ENCODE measurements around the gene PLCL1. TPM values are rescaled to one million over a fixed set of nuclear protein-coding genes. Genes with fewer than 3 reads are reported as not detected.

Gene PLCL1
- total RNA-seq, 1 donor from 2014 or later, result 96.2 TPM

DNA sequence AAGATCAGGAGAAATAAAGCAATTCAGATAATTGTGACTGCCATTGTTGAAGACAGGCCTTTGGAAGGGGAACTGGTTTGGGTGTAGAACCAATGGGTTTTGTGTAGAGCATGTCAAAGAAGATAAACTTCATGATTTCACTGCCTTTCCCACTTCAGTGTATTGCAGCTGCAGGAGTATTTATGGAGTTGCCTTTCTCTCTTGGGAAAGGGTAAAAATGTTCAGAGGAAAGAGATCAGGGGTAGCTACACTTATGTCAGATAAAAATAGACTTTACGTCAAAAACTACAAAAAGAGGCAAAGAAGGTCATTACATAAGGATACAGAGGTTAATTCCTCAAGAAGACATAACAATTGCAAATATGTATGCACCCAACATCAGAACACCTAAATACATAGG is 249.4 kb downstream of the PLCL1 start:
- intact Hi-C loops (cut with DNase I), result loop anchor here (5.0 kb wide), 1 partner anchor 76 kb away; no protein-coding TSS in a partner anchor
- ATAC-seq, result no peak
- DNase-seq (ENCODE audit: missing footprints), result no peak

DNA sequence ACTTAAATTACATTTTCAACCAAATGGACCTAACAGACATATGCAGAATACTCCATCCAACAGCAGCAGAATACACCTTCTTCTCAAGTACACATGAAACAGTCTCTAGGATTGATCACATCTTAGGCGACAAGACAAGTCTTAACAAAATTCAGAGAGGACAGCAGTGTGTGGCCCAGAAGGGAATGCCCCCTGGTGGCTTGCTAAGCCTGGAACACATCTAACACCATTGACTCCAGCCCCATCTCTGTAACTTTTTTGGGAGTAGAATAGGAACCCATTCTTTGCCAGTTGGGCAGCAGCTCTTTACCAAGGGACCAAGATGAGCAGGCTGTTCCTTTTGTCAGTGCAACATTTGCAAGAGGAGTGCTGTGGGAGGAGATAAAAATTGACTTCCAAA is 249.9 kb downstream of the PLCL1 start:
- DNase-seq (ENCODE audit: missing footprints), result no peak
- ATAC-seq, result peak; percentile 42
- intact Hi-C loops (cut with DNase I), result loop anchor here (5.0 kb wide), 1 partner anchor 77 kb away; no protein-coding TSS in a partner anchor

DNA sequence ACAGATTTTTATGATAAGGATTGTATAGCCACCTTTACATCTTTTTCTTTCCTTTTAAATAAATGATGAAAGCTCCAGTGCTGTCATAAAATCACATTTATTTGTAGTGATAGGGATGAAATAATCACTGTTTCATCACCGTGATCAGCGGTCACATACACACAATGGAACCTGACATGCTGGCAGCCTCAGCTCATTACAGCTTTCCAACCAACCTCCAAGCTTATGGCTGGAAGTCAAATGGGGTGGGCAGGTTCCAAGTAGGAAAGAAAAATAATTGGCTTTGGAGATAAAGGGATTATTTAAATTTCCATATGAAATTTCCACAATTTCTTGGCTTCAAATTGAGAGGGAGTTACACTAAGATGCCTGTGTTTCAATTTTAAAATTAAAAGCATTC is 251.3 kb downstream of the PLCL1 start:
- intact Hi-C loops (cut with DNase I), result loop anchor here (5.0 kb wide), 1 partner anchor 253 kb away; the partner anchor contains the start of gene PLCL1
- DNase-seq (ENCODE audit: missing footprints), result no peak
- ATAC-seq, result no peak

DNA sequence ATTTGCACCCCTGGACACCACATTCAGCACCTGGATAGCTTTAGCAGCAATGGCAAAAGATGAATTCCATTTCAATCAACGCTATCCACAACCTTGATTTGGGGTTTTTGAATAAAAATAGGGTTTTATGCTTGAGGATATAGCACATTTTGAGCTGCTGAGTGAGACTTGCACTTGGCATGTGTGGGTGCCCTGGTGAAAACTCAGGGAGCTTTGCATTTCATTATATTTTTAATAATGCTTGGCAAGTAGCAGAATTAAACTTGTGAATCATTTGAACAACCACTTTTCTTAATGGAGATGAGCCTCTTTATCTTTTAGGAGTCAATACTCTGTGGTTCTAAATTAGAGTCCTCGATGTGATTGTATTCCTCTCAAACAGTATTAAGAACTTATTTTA is 252.4 kb downstream of the PLCL1 start:
- no peak for ATAC-seq
- intact Hi-C loops (cut with DNase I), result loop anchor here (5.0 kb wide), 1 partner anchor 255 kb away; the partner anchor contains the start of gene PLCL1
- no peak for DNase-seq (ENCODE audit: missing footprints)

DNA sequence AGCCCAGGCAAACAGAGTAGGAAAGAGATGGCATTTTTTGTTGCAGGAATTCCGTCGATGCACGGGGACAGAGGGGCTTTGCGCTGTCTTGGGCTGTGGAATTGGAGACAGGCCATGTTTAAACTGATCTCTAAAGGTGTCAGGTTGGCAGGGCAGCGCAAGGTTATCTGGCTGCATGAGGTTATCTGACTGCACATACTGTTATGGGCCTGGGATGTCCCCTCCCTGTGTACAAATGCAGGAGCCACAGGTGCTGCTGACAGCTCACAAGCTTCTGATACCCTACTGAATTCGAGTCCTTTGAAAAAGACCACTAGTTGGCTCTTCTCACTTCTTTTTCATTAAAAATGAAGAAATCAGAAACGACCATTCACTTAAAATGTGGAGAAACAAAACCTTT is 255.4 kb downstream of the PLCL1 start:
- intact Hi-C loops (cut with DNase I), result loop anchor here (5.0 kb wide), 1 partner anchor 257 kb away; the partner anchor contains the start of gene PLCL1
- ATAC-seq, result peak; percentile 76
- DNase-seq (ENCODE audit: missing footprints), result no peak

DNA sequence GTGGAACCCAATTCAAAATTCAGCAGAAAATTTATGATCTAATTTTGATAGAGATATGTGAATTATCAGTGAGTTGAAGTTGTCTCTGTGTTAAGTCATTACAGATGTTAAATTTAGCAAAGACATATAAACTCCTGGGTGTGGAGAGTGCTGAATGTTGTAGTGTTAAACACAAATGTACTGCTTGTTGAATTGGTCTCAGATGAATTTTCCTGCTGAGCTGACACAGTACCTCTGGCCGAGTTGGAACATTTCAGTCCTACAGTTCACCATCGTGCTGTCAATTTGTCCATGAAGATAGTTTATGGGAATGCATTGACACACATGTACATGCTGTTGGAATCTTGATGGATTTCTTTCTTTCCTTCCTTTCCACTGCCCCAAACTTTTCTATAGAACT is 255.9 kb downstream of the PLCL1 start:
- ATAC-seq (no peak), DNase-seq (ENCODE audit: missing footprints) (no peak)
- intact Hi-C loops (cut with DNase I), result no loop called here

DNA sequence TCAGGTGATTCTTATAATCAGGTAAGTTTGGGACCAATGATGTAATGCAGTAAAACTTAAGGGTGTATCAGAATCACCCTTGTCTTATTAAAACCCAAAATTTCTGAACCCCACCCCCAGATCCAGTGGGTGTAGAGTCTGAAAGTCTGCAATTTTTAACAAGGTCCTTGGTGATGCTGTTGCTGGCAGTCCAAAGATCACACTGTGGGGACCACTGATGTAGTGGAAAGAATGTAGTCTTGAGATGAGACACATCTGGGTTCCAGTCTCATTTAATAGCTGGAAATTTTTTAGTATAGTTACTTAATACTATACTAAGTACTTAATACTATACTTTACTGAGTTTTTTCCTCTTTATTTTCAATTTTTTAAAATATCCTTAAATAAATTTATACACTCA is 258.4 kb downstream of the PLCL1 start:
- ATAC-seq (no peak), DNase-seq (ENCODE audit: missing footprints) (no peak)
- intact Hi-C loops (cut with DNase I), result no loop called here

DNA sequence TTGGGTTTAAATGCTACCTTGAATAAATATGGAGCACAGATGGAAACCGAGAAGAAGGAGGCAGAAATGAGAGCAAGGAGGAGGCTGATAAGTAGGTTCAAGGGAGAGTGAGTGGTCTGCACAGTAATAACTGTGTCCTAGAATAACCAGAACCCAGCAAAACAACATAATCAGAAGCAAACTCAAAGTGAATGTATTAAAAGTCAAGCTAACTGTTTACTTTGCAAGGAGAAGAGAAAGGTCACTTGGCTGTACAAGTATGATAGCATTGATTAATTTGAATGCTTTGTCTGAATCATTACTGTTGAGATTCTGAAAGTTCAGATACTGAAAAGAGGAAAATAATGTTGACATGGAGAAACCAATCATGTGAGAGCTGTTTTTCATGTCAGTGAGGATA is 258.8 kb downstream of the PLCL1 start:
- DNase-seq (ENCODE audit: missing footprints), result no peak
- no peak for ATAC-seq
- intact Hi-C loops (cut with DNase I), result no loop called here

DNA sequence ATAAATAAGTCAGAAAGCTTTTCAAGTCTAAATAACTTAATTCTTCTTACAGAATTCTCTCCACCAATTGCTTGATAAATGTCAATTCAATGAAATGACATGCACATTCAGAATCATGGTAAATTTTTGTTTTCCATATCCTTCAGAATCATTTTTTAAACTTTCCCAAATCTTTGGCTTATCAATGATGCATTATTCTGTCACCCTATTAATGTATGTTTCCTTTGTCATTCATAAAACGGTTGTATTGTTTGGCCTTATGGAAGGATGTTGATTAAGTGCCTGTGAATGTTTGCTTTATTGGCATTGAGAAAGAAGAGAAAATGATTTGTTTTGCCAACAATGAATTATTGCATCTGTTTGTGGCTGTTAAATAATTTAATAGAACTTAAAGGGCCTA is 260.9 kb downstream of the PLCL1 start:
- ATAC-seq, result no peak
- no peak for DNase-seq (ENCODE audit: missing footprints)
- intact Hi-C loops (cut with DNase I), result loop anchor here (5.0 kb wide), 1 partner anchor 42 kb away; no protein-coding TSS in a partner anchor

DNA sequence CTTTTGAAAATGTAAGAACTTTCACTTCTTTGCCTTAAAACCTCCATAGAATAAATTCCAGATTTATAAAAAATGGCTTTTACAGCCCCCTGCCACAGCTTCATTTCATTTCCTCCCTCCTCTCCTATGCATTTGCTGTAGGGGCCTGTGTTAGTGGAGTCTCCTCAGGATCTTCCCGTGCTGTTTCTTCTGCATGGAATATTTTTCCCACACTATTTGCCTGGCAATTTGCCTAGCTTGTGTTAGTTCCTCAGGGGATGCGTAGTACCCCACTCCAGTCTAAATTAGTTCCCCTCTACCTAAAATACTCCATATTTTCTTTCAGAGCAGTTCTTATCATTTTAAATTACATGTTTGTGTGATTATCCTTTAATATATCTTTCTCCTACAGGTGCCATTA is 262.2 kb downstream of the PLCL1 start:
- intact Hi-C loops (cut with DNase I), result loop anchor here (5.0 kb wide), 1 partner anchor 41 kb away; no protein-coding TSS in a partner anchor
- DNase-seq (ENCODE audit: missing footprints), result no peak
- ATAC-seq, result peak; percentile 26

DNA sequence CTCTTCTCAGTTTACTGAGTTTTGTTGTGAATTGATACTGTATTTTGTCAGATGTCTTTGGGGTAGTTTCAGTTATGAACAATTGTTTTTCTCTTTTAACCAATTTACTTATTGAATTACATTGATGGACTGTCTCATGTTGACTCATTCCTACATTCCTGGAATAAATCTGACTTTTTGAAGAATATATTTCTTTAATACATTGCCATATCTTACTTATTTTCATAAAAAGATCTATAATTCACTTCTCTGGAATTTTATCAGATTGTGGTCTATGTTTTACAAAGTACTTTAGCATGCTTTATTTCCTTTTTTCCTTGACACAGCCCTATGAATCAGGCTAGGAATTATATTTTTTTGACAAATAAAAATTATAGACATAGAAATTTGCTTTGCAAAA is 268.3 kb downstream of the PLCL1 start:
- ATAC-seq (no peak), DNase-seq (ENCODE audit: missing footprints) (no peak)
- intact Hi-C loops (cut with DNase I), result no loop called here

DNA sequence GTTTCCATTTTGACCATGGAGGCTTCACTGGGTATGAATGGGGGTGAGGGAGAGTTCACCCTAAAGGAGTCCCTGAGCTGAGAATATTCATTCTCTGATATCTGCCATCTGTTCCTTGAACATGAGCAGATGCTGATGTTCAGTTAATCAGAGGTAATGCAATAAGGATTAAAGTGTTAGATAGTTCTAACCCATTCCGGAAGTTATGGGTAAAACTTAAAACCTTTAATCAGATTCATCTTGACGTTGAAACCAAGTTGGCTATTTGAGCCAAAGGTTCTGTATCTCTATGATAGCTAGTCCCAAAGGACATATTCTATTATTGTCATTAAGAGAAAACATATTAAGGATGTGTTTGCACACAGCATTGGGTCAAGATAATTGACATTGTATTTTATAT is 268.9 kb downstream of the PLCL1 start:
- ATAC-seq, result no peak
- intact Hi-C loops (cut with DNase I), result no loop called here

DNA sequence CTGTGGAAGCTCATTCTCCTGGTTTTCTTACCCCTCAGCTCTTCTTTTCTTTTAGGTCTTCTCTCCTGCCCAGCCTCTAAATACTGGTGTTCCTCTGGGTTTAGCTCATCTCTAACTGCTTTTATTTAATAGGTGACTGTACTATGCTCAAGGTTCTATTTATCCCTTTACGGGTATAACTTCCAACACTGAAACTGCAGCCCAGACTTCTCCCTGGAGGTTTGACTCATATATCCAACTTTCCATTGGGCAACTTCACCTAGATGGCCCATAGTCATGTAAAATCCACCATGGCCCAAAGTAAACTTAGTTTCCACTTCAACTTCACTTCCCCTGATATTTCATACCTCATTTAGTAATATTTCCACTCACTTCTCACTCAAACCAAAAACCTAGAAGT is 273.1 kb downstream of the PLCL1 start:
- ATAC-seq, result no peak
- no peak for DNase-seq (ENCODE audit: missing footprints)
- intact Hi-C loops (cut with DNase I), result no loop called here

More for the DNA sequence above, 268.9 kb downstream of the PLCL1 start:
- no peak for DNase-seq (ENCODE audit: missing footprints)

DNA sequence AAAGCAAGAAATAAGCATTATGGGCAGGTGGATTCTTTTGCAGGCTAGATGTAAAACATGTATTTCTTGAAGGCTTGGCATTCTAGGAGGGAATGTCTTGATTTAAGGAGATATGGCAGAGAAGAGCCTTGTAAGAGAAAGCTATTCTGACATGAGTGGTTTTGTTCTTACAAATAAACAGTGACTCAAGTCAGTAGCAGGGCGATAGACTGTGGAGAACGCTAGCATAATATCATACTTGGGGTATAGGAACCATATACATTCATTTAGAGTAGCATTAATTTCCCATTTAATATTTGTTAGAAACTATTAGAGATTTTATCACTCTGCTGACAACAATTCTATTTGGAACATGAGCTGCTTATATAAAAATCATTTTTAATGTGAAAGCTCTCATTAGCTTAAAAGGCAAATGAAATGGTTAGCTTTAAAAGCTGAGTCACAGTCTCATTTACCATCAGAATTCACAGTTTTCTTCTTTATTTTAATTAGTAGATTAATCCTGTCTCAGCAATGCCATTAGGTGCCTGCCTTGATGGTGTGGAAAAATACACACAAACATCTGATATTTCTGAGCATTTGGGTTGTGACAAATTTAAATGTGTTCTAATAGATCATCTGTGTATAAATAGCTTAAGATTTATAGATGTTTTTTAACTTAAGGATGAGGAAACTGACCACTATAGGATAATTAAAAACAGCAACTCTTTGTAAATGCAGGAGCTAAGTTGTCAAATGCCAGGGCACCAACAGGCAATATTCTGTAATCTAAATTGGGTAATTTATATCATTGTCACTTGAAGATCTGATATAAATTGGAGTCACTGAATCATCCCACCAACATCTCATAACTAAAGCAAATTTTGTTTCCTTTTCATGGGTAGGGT is 276.7 kb downstream of the PLCL1 start:
- DNase-seq (ENCODE audit: missing footprints) (no peak), ATAC-seq (no peak)
- intact Hi-C loops (cut with DNase I), result no loop called here

DNA sequence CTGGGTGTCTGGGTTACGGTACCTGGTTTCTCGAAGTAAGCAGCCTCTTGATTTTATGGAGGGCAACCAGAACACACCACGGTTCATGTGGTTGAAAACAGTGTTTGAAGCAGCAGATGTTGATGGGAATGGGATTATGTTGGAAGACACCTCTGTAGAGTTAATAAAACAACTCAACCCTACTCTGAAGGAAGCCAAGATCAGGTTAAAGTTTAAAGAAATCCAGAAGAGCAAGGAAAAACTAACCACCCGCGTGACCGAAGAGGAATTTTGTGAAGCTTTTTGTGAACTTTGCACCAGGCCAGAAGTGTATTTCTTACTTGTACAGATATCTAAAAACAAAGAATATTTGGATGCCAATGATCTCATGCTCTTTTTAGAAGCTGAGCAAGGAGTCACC is 279.8 kb downstream of the PLCL1 start:
- intact Hi-C loops (cut with DNase I), result no loop called here
- DNase-seq (ENCODE audit: missing footprints) (no peak), ATAC-seq (no peak)

DNA sequence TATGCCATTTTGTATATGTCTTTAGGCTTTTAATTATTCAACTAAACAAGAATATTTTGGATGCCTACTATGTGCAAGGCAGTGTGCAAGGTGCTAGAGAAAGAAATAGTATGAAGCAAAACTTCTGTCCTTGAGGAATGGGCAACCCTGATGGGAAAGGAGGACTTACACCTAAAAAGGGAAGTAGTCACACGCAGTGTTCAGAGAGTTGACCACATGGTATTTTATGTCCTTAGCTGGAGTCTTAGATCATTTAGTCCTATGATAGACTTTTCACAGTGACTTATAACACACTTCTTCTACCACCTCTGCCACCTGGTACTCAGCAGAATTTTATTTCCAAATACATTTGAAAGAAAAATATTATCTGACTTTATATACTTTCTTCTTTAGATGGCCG is 291.6 kb downstream of the PLCL1 start:
- intact Hi-C loops (cut with DNase I), result no loop called here
- no peak for DNase-seq (ENCODE audit: missing footprints)
- ATAC-seq, result no peak

DNA sequence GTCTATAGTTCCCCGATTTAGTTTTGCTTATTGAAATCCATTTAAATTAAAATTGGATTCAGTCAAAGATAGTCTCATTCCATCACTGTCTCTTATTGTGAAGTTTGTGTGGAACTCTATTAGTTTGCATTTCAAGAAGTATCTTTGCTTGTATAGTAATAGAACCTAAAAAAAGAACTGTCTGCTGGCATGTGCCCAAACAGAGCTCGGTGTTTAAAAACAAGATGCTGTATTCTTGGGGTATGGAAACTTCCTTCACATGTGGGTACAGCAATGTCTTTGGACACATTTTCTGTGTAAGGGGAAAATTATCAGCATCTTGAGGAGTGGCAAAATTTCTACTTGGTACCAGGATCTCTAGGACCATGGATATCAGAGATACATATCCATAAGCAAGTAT is 292.6 kb downstream of the PLCL1 start:
- intact Hi-C loops (cut with DNase I), result no loop called here

DNA sequence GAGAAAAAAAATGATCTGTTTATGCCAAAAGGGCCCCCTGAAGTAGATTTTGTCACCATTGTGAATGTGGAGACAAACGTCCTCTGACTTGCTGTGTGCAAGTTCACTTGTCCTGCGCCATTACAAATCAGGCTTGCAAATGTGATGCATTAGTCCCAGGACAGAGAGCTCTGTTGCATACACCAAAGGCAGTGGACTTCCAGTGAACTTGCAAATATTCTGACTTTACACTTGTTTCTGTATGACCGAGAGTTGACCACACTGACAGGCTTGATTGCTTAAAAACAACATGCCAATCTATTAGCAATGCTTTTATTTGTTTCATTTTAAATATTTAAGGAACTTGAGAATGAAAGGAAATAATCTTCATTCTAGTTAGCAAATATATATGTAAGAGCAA is 293.2 kb downstream of the PLCL1 start:
- intact Hi-C loops (cut with DNase I), result no loop called here
- DNase-seq (ENCODE audit: missing footprints), result no peak
- no peak for ATAC-seq

More for the DNA sequence above, 292.6 kb downstream of the PLCL1 start:
- DNase-seq (ENCODE audit: missing footprints), result no peak
- no peak for ATAC-seq

DNA sequence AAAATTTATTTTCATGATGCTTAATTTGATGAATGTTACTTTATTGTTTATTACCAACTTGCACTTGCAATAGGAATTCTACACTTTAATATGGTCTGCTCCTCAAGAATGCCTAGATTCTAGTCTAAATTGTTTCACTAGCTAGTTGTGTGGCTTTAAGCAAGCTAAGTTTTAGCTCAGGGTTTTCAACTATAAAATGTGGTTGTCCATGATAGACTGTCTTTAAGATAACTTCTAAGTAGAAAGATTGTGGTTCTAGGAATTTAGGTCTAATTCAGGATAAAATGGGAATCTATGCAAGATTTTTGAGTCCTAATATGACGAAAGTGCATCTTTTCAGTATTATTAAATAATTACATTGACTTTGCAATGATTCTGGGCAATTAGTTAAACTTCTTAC is 294.0 kb downstream of the PLCL1 start:
- intact Hi-C loops (cut with DNase I), result no loop called here
- ATAC-seq, result no peak

DNA sequence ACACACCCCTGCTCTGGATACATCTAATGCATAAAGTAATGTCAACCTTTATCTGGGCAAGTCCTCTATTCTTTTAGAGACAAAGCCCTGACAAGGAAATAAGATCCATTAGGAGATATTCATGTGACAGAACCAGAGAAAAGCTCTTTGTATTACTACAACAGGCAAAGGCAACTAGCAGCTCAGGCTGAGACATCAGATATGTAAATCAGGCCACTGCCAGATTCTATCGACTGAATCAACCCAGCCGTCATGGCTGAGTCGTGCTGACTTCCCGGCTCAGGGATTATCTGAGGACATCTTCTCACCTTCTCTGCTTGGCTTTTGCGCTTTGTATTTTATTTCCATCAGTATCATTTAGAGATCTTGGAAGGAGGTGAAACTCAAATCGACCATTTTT is 294.5 kb downstream of the PLCL1 start:
- intact Hi-C loops (cut with DNase I), result no loop called here
- ATAC-seq (no peak), DNase-seq (ENCODE audit: missing footprints) (no peak)

More for the DNA sequence above, 294.0 kb downstream of the PLCL1 start:
- no peak for DNase-seq (ENCODE audit: missing footprints)

Data from Right ventricle myocardium inferior (tissue), 1 donor.